Esophagus squamous epithelium (tissue), 4 donors: ENCODE data around the gene ABHD6.

Experiments used
- POLR2A ChIP-seq, 4 donors: fragments of 450-650 bp; IDR thresholded peaks; one replicate each; pipeline ENCODE4 v1.6.1; 2017; ENCODE audit warnings: antibody characterized with exemption in 4 of 4, mild to moderate bottlenecking in 4 of 4, moderate library complexity in 3 of 4
- TF ChIP-seq, protein P1 (sequence below), 6 experiments: fragments of 450-650 bp in 4 of 6; fragments of 200-600 bp in 2 of 6; sonication (generic) in 2 of 6; IDR thresholded peaks; one replicate each; pipeline ENCODE4 v1.5.1; 2016 to 2019; ENCODE audit warnings: antibody characterized with exemption in 6 of 6, mild to moderate bottlenecking in 4 of 6, moderate library complexity in 4 of 6

DNA sequence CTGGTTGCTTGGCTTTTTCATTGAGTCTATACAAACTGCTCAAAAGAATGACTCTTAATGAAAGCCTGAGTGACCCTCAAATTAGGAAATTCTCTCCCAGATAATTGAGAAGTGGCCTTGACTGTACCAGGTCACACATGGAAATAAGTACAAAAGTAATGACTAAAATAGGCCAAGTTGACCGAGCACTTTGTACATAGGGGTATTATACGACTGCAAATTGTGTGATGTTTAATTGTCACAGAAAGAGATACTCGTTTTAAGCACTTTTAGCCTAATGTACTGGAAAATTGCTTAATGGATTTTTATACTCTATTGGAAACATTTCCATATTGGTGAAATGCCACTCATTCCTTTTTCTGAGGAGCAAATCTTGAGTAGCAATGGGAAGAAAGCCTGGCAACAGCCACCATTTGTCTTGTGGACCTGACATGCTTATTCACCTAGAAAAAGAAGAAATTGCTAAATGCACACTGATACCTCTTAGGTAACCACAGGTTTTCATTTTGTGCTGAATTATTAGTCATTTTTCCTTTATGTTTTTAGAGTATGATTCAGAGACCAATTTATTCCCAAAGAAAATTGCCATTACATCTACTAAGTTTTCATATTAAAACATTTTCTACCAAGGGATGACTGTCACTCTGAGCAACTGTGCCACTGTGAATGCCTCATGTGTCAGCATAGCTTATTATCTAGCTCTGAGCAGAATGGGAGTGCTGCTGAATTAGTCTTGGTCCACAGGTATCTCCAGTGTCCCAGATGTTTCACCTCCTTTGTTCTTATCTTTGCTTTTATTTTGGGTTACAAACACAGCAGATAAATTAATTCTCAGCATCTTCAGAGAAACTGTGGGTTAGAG is 86.2 kb downstream of the ABHD6 start:
- TF ChIP-seq, protein P1, sequence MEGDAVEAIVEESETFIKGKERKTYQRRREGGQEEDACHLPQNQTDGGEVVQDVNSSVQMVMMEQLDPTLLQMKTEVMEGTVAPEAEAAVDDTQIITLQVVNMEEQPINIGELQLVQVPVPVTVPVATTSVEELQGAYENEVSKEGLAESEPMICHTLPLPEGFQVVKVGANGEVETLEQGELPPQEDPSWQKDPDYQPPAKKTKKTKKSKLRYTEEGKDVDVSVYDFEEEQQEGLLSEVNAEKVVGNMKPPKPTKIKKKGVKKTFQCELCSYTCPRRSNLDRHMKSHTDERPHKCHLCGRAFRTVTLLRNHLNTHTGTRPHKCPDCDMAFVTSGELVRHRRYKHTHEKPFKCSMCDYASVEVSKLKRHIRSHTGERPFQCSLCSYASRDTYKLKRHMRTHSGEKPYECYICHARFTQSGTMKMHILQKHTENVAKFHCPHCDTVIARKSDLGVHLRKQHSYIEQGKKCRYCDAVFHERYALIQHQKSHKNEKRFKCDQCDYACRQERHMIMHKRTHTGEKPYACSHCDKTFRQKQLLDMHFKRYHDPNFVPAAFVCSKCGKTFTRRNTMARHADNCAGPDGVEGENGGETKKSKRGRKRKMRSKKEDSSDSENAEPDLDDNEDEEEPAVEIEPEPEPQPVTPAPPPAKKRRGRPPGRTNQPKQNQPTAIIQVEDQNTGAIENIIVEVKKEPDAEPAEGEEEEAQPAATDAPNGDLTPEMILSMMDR (IDR thresholded peaks at IDR 0.05), result no peak
- no peak for TF ChIP-seq POLR2A (IDR thresholded peaks at IDR 0.05)
